Sigmoid colon (tissue), 4 donors: ENCODE measurements around the gene NCBP2L.

Experiments used
- POLR2A ChIP-seq, 2 donors: fragments of 450-650 bp; IDR thresholded peaks; one replicate each; pipeline ENCODE4 v1.6.1; 2016; ENCODE audit warnings: antibody characterized with exemption in 2 of 2, mild to moderate bottlenecking in 2 of 2, moderate library complexity in 2 of 2
- POLR2AphosphoS5 ChIP-seq, 4 donors: sonication (generic); formaldehyde crosslinking; IDR thresholded peaks; one replicate each; pipeline ENCODE4 v1.6.1; 2017; ENCODE audit warnings: antibody characterized with exemption in 4 of 4
- TF ChIP-seq, protein P1 (sequence below), 4 experiments: fragments of 450-650 bp in 3 of 4; fragments of 200-600 bp in 1 of 4; IDR thresholded peaks; one replicate each; pipeline ENCODE4 v1.5.1; 2016 to 2019; ENCODE audit warnings: antibody characterized with exemption in 4 of 4, mild to moderate bottlenecking in 3 of 4, moderate library complexity in 2 of 4

DNA sequence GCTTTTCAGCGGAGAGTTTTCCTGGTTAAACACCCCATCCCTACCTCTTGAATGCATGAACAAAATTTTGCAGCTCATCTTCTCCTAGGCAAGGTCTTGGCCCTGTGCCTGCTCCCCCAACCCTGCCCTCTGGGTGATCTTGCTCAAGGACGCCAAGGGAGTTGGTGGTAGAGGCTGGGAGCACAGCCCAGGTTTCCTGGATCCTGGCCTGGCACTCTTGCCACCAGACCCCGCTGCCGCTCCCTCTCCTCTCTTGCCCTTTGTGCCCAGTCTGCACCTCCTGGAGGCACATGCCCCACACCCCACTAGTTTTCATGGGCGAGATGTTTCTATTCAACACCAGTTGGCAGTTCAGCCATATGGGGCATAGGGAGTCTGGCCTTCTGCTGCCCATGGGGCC lies 39.3 kb upstream of the NCBP2L start:
- TF ChIP-seq POLR2A (IDR thresholded peaks at IDR 0.05) (no peak), POLR2AphosphoS5 (IDR thresholded peaks at IDR 0.05) (no peak)
- TF ChIP-seq, protein P1, sequence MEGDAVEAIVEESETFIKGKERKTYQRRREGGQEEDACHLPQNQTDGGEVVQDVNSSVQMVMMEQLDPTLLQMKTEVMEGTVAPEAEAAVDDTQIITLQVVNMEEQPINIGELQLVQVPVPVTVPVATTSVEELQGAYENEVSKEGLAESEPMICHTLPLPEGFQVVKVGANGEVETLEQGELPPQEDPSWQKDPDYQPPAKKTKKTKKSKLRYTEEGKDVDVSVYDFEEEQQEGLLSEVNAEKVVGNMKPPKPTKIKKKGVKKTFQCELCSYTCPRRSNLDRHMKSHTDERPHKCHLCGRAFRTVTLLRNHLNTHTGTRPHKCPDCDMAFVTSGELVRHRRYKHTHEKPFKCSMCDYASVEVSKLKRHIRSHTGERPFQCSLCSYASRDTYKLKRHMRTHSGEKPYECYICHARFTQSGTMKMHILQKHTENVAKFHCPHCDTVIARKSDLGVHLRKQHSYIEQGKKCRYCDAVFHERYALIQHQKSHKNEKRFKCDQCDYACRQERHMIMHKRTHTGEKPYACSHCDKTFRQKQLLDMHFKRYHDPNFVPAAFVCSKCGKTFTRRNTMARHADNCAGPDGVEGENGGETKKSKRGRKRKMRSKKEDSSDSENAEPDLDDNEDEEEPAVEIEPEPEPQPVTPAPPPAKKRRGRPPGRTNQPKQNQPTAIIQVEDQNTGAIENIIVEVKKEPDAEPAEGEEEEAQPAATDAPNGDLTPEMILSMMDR (IDR thresholded peaks at IDR 0.05) = no peak
